SK-N-SH (cell line): ENCODE measurements around the gene HAGH. TPM values are rescaled to one million over a fixed set of nuclear protein-coding genes. Genes with fewer than 3 reads are reported as not detected.

Experiments
- CTCF ChIA-PET: fragments of 300-600, 350-600 bp; formaldehyde crosslinking; extraction: SDS; loops from one replicate; lab custom pipeline; 2021; lab: Yijun Ruan, JAX
- POLR2A ChIA-PET: fragments of 350-600 bp; sonication (Branson Sonifier 250); formaldehyde crosslinking; extraction: SDS; loops from one replicate; lab custom pipeline; 2020; ENCODE audit warnings: antibody characterized with exemption, inconsistent platforms; lab: Yijun Ruan, JAX
- DNase-seq: peaks from one replicate; pipeline ENCODE4 v3.0.0; 2012
- H2AFZ ChIP-seq: fragments of 200-600 bp; sonication (generic); 2 replicates; pipeline ENCODE4 v1.8.1; 2016; ENCODE audit warnings: antibody characterized with exemption, mild to moderate bottlenecking, low read depth
- H3F3A ChIP-seq: fragments of 200-600 bp; sonication (generic); replicated peaks from 2 replicates; pipeline ENCODE3; 2016; ENCODE audit warnings: antibody characterized with exemption, mild to moderate bottlenecking; ENCODE audit not compliant: insufficient read depth
- H3K27ac ChIP-seq, 2 experiments: fragments of 200-500 bp in 1 of 2; fragments of 200-600 bp in 1 of 2; sonication (Bioruptor generic) in 1 of 2; sonication (generic), shearing (Covaris generic) in 1 of 2; 2 replicates each; pipeline versions ENCODE4 v1.5.1 to v1.6.1; 2014 to 2016; ENCODE audit warnings: low read depth in 2 of 2, inconsistent platforms in 1 of 2, low read length in 1 of 2, mild to moderate bottlenecking in 1 of 2, mixed read lengths in 1 of 2
- H3K27me3 ChIP-seq: fragments of 200-600 bp; sonication (generic), shearing (Covaris generic); 2 replicates; pipeline ENCODE4 v1.6.1; 2016; ENCODE audit warnings: mixed run types; ENCODE audit not compliant: insufficient read depth
- H3K36me3 ChIP-seq, 2 experiments: fragments of 200-500 bp in 1 of 2; fragments of 200-600 bp in 1 of 2; sonication (Bioruptor generic) in 1 of 2; sonication (generic) in 1 of 2; replicated peaks in 1 of 2; 2 replicates each; pipeline versions ENCODE3 to v1.5.1; 2014 to 2016; ENCODE audit warnings: low read length in 1 of 2, mild to moderate bottlenecking in 1 of 2; ENCODE audit not compliant: insufficient read depth in 2 of 2, control insufficient read depth in 1 of 2
- H3K4me1 ChIP-seq, 2 experiments: fragments of 200-500 bp in 1 of 2; fragments of 200-600 bp in 1 of 2; sonication (Bioruptor generic) in 1 of 2; sonication (generic), shearing (Covaris generic) in 1 of 2; 2 replicates each; pipeline versions ENCODE4 v1.5.1 to v1.6.1; 2014 to 2016; ENCODE audit warnings: low read depth in 1 of 2, low read length in 1 of 2, mixed run types in 1 of 2; ENCODE audit not compliant: insufficient read depth in 2 of 2, control insufficient read depth in 1 of 2
- H3K4me2 ChIP-seq: fragments of 200-600 bp; sonication (generic), shearing (Covaris generic); 2 replicates; pipeline ENCODE4 v1.6.1; 2017; ENCODE audit warnings: mixed run types
- H3K4me3 ChIP-seq, 2 experiments: fragments of 200-500 bp in 1 of 2; fragments of 200-600 bp in 1 of 2; sonication (Bioruptor generic) in 1 of 2; sonication (generic), shearing (Covaris generic) in 1 of 2; 2 replicates each; pipeline versions ENCODE4 v1.5.1 to v1.8.1; 2014 to 2016; ENCODE audit warnings: low read depth in 2 of 2, inconsistent platforms in 1 of 2, low read length in 1 of 2, mild to moderate bottlenecking in 1 of 2, mixed read lengths in 1 of 2, moderate library complexity in 1 of 2
- H3K79me2 ChIP-seq: fragments of 200-600 bp; sonication (generic); 2 replicates; pipeline ENCODE4 v1.8.1; 2017; ENCODE audit warnings: mild to moderate bottlenecking; ENCODE audit not compliant: insufficient read depth
- H3K9ac ChIP-seq: fragments of 200-600 bp; sonication (generic); 2 replicates; pipeline ENCODE4 v1.6.1; 2017; ENCODE audit warnings: mixed run types
- H3K9me2 ChIP-seq: fragments of 200-600 bp; sonication (generic); 2 replicates; pipeline ENCODE4 v1.6.1; 2017; ENCODE audit warnings: mixed run types
- H3K9me3 ChIP-seq: fragments of 200-600 bp; sonication (generic); 2 replicates; pipeline ENCODE4 v1.6.1; 2017; ENCODE audit warnings: mixed run types, mild to moderate bottlenecking, moderate library complexity
- H4K20me1 ChIP-seq: fragments of 200-600 bp; sonication (generic); 2 replicates; pipeline ENCODE4 v1.6.1; 2017; ENCODE audit warnings: mild to moderate bottlenecking, mixed run types; ENCODE audit not compliant: insufficient read depth
- CTCF ChIP-seq: fragments of 200-600 bp; sonication (generic); IDR thresholded peaks from 2 replicates; pipeline ENCODE4 v1.6.1; 2017; ENCODE audit warnings: antibody characterized with exemption, mild to moderate bottlenecking, moderate library complexity
- EP300 ChIP-seq, 2 experiments: IDR thresholded peaks; 2 replicates each; pipeline versions ENCODE4 v1.4.0 to v1.6.1; 2012; ENCODE audit warnings: borderline replicate concordance in 1 of 2, low read depth in 1 of 2, low read length in 1 of 2
- GABPA ChIP-seq: IDR thresholded peaks from 2 replicates; pipeline ENCODE4 v1.4.0; 2012; ENCODE audit warnings: low read depth, mild to moderate bottlenecking
- GATA2 ChIP-seq: sonication (generic); formaldehyde crosslinking; IDR thresholded peaks from 2 replicates; pipeline ENCODE4 v1.5.0; 2020; ENCODE audit warnings: mild to moderate bottlenecking, missing genetic modification reagents
- IRF3 ChIP-seq: fragments of 150-350 bp; IDR thresholded peaks from 2 replicates; pipeline ENCODE4 v1.6.1; 2016; ENCODE audit warnings: mild to moderate bottlenecking, low read depth, low read length
- JUND ChIP-seq: IDR thresholded peaks from 2 replicates; pipeline ENCODE4 v1.4.0; 2012
- MEF2A ChIP-seq: IDR thresholded peaks from 2 replicates; pipeline ENCODE4 v1.4.0; 2012; ENCODE audit warnings: low read depth, borderline replicate concordance
- MXI1 ChIP-seq: IDR thresholded peaks from 2 replicates; pipeline ENCODE4 v1.6.1; 2012; ENCODE audit warnings: mild to moderate bottlenecking, low read depth, low read length, improper control_type of control experiment
- NFIC ChIP-seq: IDR thresholded peaks from 2 replicates; pipeline ENCODE4 v1.4.0; 2012; ENCODE audit warnings: borderline replicate concordance
- POLR2AphosphoS5 ChIP-seq: IDR thresholded peaks from 2 replicates; pipeline ENCODE4 v1.6.1; 2012; ENCODE audit warnings: low read depth, low read length
- RCOR1 ChIP-seq: fragments of 150-350 bp; IDR thresholded peaks from 2 replicates; pipeline ENCODE4 v1.6.1; 2017; ENCODE audit warnings: antibody characterized with exemption, low read length
- REST ChIP-seq: IDR thresholded peaks from 2 replicates; pipeline ENCODE4 v1.6.1; 2012; ENCODE audit warnings: mild to moderate bottlenecking, low read depth, low read length, moderate library complexity
- RFX5 ChIP-seq: IDR thresholded peaks from 2 replicates; pipeline ENCODE4 v1.6.1; 2012; ENCODE audit warnings: mild to moderate bottlenecking, improper control_type of control experiment, low read length
- RXRA ChIP-seq: IDR thresholded peaks from 2 replicates; pipeline ENCODE4 v1.4.0; 2012; ENCODE audit warnings: low read depth, mild to moderate bottlenecking, borderline replicate concordance
- SIN3A ChIP-seq: IDR thresholded peaks from 2 replicates; pipeline ENCODE4 v1.6.1; 2012; ENCODE audit warnings: low read depth, mild to moderate bottlenecking, low read length, moderate library complexity, borderline replicate concordance
- TAF1 ChIP-seq: IDR thresholded peaks from 2 replicates; pipeline ENCODE4 v1.6.1; 2012; ENCODE audit warnings: low read depth, mild to moderate bottlenecking, low read length, moderate library complexity, borderline replicate concordance
- TCF12 ChIP-seq: IDR thresholded peaks from 2 replicates; pipeline ENCODE4 v1.4.0; 2012
- TEAD4 ChIP-seq: IDR thresholded peaks from 2 replicates; pipeline ENCODE4 v1.4.0; 2012; ENCODE audit warnings: mild to moderate bottlenecking, borderline replicate concordance; ENCODE audit not compliant: insufficient read depth
- USF1 ChIP-seq: IDR thresholded peaks from 2 replicates; pipeline ENCODE4 v1.4.0; 2012; ENCODE audit warnings: low read depth, borderline replicate concordance
- WGBS: methylation state at CpG from one replicate; pipeline ENCODE4 v1.1.6; 2017; ENCODE audit warnings: low lambda C conversion rate; 5-methylcytosine and 5-hydroxymethylcytosine counted together
- polyA plus RNA-seq, 3 experiments: library from polyadenylated mRNA; depleted of rRNA; stranded (reverse); fragments of >200 nt; gene quantifications; 2 replicates each; pipeline ENCODE4 v1.2.3, GENCODE V29; 2012

The HAGH gene
- polyA plus RNA-seq, 1 of the 3 experiments (the other 2 are of a cell fraction), result 138 TPM

GRCh38 chr16:1834096-1834495 lies 7.5 kb upstream of the HAGH start:
- no peaks in the 10 kb centered on the region for H3K9me2 ChIP-seq
- no peak for DNase-seq
- H3K9me3 ChIP-seq, result no peaks in the 10 kb centered on the region
- H3K9ac ChIP-seq, result no peak overlapping the region
- ChIA-PET POLR2A (no interaction called here), CTCF (no interaction called here)
- WGBS, result 91% methylated on average over 5 of the region's 5 CpGs
- no peak for TF ChIP-seq MEF2A
- H4K20me1 ChIP-seq, result no peaks in the 10 kb centered on the region
- no peak overlapping the region for H3K4me3 ChIP-seq
- peaks cover 20% of the 10 kb centered on the region for H3K79me2 ChIP-seq
- H3K36me3 ChIP-seq, result peaks cover 16 to 20% of the 10 kb centered on the region in 2 experiments
- peaks cover 2% of the 10 kb centered on the region for H3F3A ChIP-seq
- no peak overlapping the region for H3K4me2 ChIP-seq
- no peaks in the 10 kb centered on the region for H3K27me3 ChIP-seq
- no peak overlapping the region for H2AFZ ChIP-seq
- H3K27ac ChIP-seq, result no peak overlapping the region
- peaks cover 0 to 3% of the 10 kb centered on the region in 2 experiments; a peak in 2 of 4 replicates for H3K4me1 ChIP-seq

- Histone ChIP-seq H3K9me2 (no peaks in the 10 kb centered on the region), H2AFZ (no peak overlapping the region), H3K9me3 (no peaks in the 10 kb centered on the region), H3K27me3 (no peaks in the 10 kb centered on the region), H3K4me1 (peaks cover 0 to 10% of the 10 kb centered on the region in 2 experiments; a peak in 3 of 4 replicates), H3K79me2 (peaks cover 31% of the 10 kb centered on the region), H3K4me2 (no peak overlapping the region), H4K20me1 (no peaks in the 10 kb centered on the region), H3F3A (no peaks in the 10 kb centered on the region), H3K36me3 (peaks cover 16 to 29% of the 10 kb centered on the region in 2 experiments), H3K27ac (no peak overlapping the region), H3K4me3 (no peak overlapping the region), H3K9ac (no peak overlapping the region)
- POLR2A ChIA-PET, result no interaction called here
- TF ChIP-seq NFIC (no peak), EP300 (IDR thresholded peaks at IDR 0.05; ENCODE audit: borderline replicate concordance in 1 of 2, low read depth in 1 of 2, low read length in 1 of 2) (no peak), POLR2AphosphoS5 (no peak), SIN3A (no peak), IRF3 (no peak), RFX5 (no peak), GABPA (no peak), GATA2 (CRISPR knock-in tag) (no peak), USF1 (no peak), MXI1 (no peak), TAF1 (no peak), CTCF (no peak), MEF2A (no peak), TCF12 (no peak), TEAD4 (no peak), RXRA (no peak), REST (no peak), RCOR1 (no peak), JUND (no peak)
- no peak for DNase-seq
- WGBS, result 66% methylated on average over 9 of the region's 9 CpGs
- CTCF ChIA-PET, result no interaction called here
Measured at GRCh38 chr16:1832838-1833454, 6.3 kb upstream of the HAGH start.
